GM10248 (cell line): ENCODE results near the gene TNFSF11.

Experiments
- CTCF ChIA-PET: fragments of 300-600 bp; sonication (Branson Sonifier 250); formaldehyde crosslinking; extraction: SDS; loops from one replicate; lab custom pipeline; 2021; ENCODE audit warnings: antibody characterized with exemption; lab: Yijun Ruan, JAX
- POLR2A ChIA-PET: fragments of 350-650 bp; sonication (Branson Sonifier 250); formaldehyde crosslinking; extraction: SDS; loops from one replicate; lab custom pipeline; 2020; ENCODE audit warnings: antibody characterized with exemption; lab: Yijun Ruan, JAX
- DNase-seq: peaks from one replicate; pipeline ENCODE4 v3.0.0; 2012; ENCODE audit errors: extremely low spot score
- CTCF ChIP-seq: IDR thresholded peaks from 2 replicates; pipeline ENCODE4 v1.5.1; 2012; ENCODE audit warnings: mild to moderate bottlenecking, low read depth; ENCODE audit errors: extremely low read depth, missing control alignments, control extremely low read depth

The TNFSF11 gene

GRCh38 chr13:42649831-42650230 lies 75.9 kb downstream of the TNFSF11 start:
- CTCF ChIA-PET, result no interaction called here
- no peak for DNase-seq
- POLR2A ChIA-PET, result no interaction called here
- no peak for TF ChIP-seq CTCF

DNA sequence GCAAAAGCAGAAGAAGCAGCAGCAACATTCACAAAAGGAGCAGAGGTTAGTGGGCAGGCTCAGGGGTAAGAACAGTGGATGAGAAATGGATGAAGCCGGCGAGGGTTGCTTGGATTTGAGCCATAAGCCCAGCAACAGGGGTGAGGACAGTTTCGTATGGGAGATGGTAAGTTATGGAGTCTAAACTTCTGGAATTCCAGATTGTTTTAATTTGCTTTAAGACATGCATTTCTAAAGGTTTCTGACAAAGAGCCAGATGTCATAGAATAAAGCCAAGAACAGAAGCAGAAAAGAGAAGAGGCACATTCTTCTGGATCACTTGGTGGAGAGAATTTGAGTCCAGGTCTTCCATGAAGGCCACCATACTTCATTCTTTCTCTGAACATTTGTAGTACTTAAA lies 76.6 kb downstream of the TNFSF11 start:
- CTCF ChIA-PET, result no interaction called here
- TF ChIP-seq CTCF, result no peak
- DNase-seq, result no peak
- POLR2A ChIA-PET, result no interaction called here

GRCh38 chr13:42651936-42652641 lies 78.1 kb downstream of the TNFSF11 start:
- TF ChIP-seq CTCF, result no peak
- CTCF ChIA-PET, result interaction anchor here (1.4 kb wide), 1 partner anchor 1152 kb away, joined by 3 read pairs; no protein-coding TSS in a partner anchor
- no peak for DNase-seq
- POLR2A ChIA-PET, result no interaction called here

DNA sequence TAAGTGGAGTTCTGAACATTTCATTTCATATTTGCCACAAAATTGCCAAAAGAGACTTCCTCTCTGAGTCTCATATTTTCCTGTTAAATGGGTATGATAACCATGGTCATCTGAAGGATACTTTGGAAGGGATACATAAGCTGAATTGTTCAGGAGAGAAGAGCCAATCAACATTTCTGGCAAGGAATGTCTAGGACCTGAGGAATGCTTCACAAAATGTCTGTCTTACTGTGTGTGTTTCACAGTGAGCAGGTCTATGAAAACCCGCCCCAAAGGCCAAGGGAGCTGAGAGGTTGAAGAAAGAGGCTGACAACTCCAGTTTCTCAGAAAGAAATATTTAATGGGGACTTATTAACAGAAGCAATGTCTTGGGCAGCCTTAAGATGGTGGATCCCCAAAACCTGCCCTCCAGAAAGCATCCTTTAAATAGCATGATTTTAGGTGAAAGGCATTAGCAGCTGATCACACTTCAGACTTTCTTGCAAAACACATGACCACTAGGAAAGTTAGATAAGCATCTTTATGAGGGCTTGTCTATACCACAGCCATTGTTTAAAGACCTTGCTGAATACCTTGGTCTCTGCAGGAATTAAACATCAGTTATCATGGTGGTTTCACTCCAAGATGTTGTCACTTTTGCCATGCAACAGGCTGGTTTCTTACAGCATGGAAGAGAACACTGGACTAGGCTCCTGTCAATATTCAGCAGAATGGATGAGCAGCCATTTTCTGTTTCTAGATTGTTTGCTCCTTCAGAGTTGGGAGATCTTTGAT lies 78.9 kb downstream of the TNFSF11 start:
- CTCF ChIA-PET, result interaction anchor here (1.4 kb wide), 1 partner anchor 1151 kb away, joined by 3 read pairs; no protein-coding TSS in a partner anchor
- no peak for DNase-seq
- POLR2A ChIA-PET, result no interaction called here
- TF ChIP-seq CTCF, result no peak

DNA sequence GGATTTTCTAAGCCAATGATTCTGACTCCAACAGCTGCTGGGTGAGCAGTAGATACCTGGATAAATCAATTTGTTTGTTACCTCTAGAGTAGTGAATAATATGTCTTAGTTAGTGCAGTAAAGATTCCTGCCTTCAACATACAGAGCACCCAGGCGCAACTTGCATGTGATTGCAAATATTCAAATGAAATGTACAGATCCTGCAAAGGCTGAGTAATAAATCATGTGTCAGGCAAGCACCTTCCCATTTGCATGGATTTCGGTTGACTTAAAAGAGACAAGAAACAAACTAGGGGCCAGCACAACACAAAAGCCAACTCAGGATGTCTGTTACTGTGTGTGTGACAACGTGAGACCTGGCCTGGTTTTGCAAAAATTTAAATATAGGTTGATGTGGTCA lies 79.7 kb downstream of the TNFSF11 start:
- ChIA-PET POLR2A (no interaction called here), CTCF (no interaction called here)
- DNase-seq, result no peak
- no peak for TF ChIP-seq CTCF

DNA sequence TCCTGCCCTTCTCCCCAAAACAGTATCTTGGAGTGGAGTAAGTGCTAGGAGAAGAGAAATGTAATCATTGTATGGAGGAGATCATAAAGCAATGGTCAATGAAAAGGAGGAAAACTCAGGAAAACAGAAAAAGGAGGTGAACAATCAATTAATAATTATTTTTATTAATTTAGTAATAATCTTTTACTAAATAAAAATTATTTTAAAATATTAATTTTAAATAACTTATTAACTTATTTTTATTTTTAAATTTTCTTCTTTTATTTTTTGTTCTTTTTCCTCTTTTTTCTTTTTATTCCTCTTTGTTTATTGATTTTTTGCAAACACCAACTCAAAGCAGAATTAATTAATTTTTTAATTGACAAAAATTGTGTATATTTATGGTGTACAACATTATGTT lies 80.3 kb downstream of the TNFSF11 start:
- ChIA-PET CTCF (interaction anchor here (0.7 kb wide), 1 partner anchor 8 kb away, joined by 4 read pairs; no protein-coding TSS in a partner anchor), POLR2A (no interaction called here)

More for the DNA sequence above, 80.3 kb downstream of the TNFSF11 start:
- DNase-seq, result no peak
- TF ChIP-seq CTCF, result no peak
